ENCODE results near the gene C20orf96.

DNA sequence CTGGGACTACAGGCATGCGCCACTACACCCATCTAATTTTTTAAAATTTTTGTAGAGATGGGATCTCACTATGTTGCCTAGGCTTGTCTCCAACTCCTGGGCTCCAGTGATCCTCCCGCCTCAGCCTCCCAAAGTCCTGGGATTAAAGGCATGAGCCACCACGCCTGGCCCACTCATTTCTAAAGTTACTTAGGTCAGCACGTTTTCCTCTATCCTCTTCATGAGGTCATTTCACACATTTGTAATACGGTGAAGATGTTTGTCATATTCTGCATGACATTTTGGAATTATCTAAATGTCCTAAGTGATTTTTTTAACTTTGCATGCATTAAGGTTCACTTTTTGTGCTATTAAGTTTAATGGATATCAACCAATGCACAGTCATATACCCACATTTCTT lies 22.9 kb upstream of the C20orf96 start:
- TF ChIP-seq, protein P1, sequence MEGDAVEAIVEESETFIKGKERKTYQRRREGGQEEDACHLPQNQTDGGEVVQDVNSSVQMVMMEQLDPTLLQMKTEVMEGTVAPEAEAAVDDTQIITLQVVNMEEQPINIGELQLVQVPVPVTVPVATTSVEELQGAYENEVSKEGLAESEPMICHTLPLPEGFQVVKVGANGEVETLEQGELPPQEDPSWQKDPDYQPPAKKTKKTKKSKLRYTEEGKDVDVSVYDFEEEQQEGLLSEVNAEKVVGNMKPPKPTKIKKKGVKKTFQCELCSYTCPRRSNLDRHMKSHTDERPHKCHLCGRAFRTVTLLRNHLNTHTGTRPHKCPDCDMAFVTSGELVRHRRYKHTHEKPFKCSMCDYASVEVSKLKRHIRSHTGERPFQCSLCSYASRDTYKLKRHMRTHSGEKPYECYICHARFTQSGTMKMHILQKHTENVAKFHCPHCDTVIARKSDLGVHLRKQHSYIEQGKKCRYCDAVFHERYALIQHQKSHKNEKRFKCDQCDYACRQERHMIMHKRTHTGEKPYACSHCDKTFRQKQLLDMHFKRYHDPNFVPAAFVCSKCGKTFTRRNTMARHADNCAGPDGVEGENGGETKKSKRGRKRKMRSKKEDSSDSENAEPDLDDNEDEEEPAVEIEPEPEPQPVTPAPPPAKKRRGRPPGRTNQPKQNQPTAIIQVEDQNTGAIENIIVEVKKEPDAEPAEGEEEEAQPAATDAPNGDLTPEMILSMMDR (IDR thresholded peaks at IDR 0.05) = no peak
- TF ChIP-seq POLR2A (IDR thresholded peaks at IDR 0.05) = no peak

Measured in adrenal gland (tissue), 5 donors.